C1 segment of cervical spinal cord (tissue), 14 donors: ENCODE results near the gene DPH1.
A peak's percentile ranks its signal among the peaks of the same experiment; 100 is the strongest.

Source experiments
- DNase-seq, 14 donors: peaks; one replicate each; lab custom pipeline; 2025; lab: John Stamatoyannopoulos, UW

Gene DPH1

DNA sequence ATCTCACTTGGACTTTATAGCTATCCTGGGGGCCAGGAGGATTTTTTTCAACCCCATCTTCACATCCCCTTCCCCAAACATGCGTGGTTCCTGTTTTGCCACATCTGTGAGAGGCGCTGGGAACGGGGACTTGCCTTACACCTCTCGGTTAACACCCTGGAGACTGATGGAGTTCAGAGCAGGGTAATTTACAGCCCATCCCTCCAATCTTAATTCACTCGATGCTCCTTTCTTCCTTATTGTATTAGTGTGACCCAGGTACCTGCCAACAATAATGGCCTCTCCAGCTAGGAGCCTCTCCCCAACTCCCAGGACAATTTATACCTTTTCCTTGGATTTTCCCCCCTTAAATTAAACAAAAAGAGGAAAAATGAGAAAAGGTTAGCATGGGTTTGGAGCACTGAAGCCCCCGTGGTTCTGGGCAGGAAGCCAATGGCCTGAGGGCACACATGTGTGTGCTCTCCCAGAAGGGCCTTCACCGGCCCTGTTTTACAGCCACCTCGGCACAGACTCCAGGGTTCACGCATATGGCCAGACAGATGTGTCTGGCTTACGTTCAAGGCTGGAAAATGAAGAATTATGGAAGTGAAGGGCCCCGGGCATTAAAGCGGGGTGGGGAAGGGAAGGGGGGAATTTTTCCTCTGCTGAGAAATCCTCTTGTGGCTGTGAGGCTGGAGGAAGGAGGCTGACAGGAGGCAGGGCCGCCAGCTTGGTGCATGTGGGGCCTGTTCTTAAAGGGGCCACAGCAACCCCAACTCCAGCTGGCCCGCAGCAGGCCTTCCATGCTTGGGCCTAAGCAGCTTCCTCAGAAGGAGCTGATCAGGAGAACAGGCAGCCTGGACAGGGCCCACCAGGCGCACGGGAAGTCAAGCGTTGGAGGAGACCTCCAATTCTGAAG, 46.4 kb downstream of the DPH1 start:
- no peak for DNase-seq

DNA sequence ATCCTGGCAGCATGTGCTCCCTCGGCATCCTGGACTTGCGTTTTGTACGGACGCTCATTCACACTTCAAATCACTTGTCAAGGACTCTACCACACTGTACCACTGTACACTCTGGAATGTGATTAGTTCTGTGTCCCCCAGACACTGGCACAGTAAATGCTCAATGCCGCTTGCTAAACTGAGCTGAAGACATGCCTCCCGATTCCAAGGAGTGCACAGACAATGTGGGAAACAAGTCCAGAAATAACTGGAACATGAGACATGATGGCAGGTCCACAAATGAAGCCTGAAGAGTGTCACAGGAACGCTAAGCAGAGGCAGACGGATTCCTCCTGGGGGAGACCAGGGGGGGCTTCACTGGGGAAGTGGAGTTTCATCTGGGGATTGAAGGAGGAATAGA, 47.1 kb downstream of the DPH1 start:
- DNase-seq, result no peak

DNA sequence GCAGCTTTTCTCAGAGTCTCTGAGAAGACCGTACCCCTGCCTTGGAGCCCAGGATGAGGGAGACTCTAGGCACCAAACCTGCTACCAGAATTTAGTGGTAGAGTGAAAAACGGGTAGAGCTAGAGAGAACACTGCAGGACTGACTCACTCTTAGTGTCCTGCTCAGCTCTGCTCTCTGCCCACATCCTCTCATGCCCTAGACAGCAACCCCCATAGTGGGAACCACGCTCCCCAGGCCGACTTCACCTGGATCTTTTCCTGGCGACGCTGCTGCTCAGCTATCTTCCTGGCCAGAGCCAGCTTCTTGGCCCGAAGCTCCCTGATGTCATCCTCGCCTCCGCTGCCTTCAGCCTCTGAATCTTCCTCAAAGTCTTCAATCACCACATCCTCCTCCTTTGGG, 51.6 kb downstream of the DPH1 start:
- no peak for DNase-seq

DNA sequence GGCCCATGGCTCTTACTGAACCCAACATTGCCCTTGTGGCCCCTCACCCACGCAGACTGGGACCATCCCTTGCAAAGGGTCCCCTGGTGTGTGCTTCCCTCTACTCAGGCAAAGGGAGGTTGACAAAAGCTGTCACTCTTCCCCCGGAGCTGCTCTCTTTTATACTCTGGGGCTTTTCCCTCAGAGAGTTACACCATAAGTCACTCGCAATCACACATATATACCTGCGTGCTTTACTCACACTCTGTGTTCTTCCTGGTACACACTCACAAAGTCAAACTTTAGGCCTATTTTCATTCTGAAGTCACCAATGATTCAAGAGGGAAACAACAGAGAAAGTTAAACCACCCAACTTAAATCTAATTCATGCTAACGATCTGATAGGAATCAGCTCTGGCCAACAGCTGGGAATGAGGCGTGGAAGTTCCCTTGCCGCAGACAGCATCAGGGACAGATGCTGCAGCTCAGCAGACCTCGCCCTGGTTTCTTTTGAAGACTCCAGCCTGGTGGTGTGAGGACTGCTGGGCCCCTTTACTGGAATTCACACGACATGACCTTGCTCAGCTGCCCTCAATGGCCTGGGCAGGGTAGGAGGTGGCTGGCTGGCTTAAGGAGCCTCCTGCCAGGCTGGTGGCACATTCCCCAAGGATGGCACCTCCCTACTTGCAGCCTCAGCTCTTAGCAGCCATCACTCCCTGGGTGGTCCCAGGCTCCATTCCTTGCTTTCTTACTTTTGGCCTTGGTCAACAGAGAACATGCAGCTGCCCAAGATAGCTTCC, 52.2 kb downstream of the DPH1 start:
- no peak for DNase-seq

DNA sequence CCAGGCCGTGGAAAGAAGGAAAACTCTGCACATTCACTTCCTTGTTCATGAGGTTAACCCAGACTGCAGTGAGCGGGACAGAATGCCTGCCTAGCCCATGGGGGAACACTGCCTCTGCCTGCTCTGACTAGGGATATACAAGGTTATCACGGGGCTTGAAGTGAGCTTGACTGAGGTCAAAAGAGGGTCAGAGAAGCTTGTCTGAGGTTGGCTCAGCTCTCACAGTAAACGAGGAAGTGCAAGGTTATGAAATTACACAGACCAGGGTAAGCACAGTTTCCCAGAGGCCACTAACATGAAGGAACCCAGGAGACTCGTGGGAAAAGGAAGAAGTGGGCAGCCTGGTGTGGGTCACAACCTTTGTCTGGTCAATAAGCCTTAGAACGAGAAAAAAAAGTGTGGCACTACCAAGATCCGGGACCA, 53.7 kb downstream of the DPH1 start:
- peak in 5 of 14 donors; percentile 33 to 45 (median 41) for DNase-seq

DNA sequence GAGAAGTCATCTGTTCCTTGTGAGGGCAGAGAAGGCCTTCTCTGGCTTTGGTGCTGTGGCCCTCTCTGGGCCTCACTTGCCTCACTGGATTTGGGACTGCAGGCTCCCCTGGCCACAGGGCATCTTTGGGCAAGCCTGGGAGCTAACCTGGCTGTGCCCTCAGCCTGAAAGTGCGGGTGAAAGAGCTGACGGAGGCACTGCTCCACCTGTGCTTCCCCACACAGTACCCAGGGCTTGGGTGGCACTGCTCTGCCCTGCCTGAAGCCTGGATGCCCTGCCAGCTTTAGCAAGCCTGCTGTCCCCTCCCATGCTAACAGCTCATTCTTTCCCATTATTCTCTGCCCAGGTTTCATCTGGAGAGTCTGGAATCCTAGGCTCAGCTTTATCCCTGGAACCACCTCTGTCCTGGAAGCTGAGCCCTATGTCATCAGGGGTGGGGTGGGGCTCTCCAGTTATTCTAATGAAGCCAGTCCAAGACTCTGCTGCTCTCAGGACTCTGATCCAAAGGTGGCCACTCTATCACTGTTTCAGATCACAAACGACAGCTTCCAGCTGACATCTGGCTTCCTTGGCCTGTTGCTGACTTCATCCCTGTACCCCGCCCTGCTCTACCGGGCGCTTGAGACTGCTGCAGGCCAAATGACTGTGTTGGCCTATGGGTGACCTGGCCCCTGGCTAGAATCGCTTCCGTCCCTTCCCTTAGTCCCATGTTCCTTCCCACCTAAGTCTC, 54.2 kb downstream of the DPH1 start:
- DNase-seq, result no peak

DNA sequence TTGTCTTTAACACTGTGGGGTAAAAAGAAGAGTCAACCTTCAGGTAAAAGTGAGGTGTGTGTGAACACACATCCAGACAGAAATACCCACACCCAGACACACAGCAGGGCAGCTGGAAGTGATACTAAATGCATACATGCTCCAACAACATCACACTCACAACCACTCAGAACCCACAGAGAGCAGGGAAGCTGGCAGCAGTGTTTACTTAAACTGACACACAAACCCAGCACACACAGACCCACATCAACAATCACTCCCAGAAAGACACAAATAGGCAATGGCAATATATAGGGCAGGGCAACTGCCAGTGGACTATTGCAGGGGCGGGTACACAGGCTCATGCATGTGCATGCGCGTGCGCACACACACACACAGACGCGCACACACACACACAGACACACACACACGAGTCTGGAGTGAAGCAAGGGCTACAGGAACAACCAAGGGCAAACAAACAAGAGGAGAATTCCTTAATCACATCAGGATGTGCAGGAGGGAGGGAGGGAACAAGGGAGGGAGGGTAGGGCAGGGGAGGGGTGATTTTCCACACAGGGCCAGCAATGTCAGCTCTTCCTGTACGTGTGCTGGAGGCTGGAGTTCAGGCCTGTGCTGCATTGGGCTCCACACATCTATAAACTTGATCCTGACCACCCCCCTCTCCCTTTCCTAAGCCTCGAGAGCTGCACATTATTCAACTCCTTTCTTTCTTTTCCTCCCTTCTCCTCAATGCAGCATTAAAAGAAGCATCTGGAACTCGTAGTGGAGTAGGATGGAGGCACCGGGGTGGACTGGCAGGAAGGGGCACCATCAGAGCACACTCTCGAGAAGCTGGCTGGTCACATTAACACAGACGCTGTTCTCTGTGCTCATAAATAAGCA, 55.1 kb downstream of the DPH1 start:
- no peak for DNase-seq

DNA sequence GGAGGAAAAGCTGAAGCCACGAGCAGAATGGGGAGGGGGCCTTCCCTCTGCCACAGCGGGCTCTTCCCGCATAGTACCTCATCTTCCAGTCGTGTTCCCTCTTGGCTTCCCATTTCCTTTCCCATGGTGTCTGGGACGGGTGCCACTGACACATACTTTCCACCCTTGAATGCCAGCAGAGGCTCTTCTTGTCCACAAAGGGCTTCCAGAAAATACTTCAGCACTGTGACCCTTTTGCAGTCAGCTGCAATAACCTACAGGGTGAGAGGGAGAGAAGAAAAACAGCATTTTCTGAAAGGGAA, 55.6 kb downstream of the DPH1 start:
- no peak for DNase-seq

DNA sequence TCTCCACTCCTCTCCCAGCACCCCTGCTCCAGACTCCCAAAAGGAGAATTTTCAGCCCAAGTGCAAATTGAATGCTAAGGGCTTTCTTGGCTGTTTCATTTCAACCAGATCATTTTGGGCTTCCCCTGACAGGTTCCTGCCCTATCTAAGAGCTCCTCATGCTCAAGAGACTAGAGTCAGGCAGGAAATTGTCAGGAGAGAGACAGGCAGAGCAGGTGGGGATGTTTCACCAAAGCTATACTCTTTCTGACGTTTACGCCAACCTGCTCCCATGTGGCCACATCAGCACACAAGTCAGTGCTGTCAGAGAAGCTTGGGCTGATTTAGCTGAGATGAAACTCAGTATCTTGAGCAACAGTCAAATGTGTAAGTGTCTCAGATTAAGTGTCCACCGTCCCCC, 56.4 kb downstream of the DPH1 start:
- DNase-seq, result no peak

DNA sequence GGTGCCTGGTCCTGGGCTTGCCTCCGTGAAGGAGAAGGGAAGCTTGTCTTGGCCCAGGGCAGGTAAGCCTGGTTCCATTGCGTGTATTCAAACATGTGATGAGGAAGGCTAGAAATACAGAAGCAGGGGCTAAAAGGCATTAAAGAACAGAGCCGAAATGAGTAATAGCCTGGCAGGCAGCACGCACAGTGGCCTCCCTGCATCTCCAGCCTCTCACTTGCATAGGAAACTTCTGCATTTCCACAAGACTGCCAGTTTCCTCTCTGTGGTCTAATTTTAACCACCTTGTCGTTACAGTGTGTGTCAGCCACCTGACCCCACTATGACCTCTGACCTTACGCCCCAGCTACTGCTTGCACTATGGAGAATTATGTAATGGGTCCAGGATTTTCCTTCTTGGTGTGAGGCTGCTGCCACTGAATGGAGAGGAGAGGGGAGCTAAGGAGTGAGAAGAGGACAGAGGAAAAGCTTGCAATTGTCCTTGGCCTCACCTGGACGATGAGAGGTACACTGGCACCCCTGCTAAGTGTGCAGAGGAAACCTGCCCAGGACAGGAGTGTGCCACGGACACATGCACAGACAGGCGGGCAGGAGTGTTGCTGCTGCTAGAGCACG, 57.8 kb downstream of the DPH1 start:
- DNase-seq, result peak in 5 of 14 donors; percentile 15 to 46 (median 33)

DNA sequence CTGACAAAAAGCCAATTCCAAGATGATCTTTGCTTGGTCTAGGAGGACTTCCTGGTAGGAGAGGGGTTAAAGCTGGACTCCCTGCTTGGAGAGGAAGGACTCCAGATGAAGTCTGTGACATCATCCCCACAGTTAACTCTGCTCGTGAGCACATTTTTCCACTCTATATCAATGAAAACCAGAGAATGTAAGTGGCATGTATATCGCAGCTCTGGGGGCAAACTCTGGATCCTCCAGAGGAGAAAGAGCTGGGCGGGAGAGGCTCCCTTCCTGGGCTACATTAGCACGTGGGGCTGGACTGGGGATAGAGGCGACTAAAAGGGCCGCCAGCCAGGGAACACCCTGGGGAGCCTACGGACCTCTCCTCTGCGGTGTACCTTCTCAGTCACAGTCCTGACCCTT, 59.1 kb downstream of the DPH1 start:
- no peak for DNase-seq

DNA sequence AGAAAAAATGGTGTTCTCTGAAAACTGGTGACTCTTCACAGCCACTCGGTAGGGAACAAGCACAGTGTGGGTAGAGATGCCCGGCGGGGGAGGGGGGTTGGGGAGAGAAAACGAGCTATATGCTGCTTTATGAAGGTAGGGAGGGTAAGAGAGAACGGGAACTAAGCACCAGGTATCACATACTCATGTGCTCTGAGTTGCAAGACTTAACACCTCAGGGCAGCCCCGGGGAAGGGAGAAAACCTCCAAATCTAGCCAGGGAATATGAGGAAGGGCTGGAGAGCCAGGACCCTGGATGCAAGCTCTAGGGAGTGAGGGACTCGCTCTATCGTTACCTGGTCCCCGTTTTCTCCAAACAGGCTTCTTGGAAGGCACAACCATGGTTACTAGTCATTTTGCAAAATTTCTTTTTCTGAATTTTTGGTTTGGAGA, 60.3 kb downstream of the DPH1 start:
- DNase-seq, result no peak

DNA sequence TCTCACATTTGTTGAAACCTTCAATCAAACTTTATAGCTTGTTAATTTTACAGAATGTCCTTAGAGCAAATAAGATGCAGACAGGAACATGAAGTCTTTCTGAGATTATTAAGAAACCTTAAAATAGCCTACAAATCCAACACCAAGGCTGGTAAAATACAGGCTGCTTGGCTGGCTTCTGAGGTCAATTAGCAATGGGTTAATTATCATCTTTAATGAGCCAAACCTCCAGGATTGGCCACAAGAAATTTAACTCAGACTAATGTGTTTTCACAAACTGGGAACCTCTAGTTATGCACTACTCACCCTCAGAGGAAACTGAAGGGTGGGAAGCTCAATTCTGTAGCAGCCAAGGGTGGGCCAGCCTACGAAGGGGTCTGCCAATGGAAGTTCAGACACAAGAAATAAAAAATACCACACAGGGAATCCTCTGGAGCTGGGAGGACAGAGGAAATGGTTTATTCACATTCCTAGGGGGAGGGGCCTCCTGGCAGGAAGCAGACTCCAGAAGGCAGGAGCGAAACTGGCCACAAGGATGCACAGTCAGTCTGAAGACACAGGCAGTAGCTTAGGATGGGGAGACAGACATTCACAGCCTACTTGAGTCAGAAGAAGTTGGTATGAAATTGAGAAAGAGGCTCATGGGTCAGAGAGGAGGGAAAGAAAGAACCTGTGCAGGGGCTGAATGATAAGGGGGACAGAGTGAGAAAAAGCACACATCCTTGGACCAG, 61.0 kb downstream of the DPH1 start:
- DNase-seq, result peak in 3 of 14 donors; percentile 7 to 16 (median 15)

DNA sequence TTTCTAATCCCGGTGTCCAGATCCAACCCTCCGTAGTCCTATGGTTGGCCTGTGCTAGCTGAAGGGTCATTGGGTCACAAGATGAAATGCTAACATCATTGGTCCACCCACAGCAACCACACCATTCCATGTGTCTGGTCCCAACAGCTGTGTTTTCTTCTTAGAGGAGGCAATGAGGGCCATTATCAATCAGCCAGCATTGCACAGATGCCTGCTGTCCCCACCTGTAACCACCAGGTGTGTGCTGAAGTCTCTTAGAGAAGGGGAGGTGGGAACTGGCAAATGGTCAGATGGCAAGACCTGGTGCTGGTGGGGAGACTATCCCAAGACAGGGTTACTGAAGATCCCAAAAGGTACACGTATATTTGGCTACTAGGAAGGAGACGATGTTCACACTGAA, 62.3 kb downstream of the DPH1 start:
- DNase-seq, result no peak

DNA sequence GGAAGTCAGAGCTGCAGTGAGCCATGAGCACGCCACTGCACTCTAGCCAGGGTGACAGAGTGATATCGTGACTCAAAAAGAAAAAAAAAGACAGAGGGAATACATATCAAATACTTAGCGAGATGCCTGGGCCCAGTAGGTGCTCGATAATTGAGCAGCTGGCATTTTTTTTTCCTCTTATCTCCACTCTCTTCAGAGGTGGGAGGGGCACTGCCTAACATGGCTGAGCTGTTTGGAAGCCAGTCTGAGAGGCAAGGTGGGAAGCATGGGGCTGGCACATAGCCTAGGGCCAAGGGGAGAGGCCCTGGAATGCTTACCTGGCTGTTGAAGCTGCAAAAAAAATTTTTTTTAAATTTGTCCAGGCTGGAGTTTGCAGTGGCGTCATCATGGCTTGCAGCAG, 63.4 kb downstream of the DPH1 start:
- DNase-seq, result no peak
